GM21367 (cell line): ENCODE measurements around the gene WWTR1.
A peak's percentile ranks its signal among the peaks of the same experiment; 100 is the strongest.

ENCODE experiments used
- ATAC-seq: cut with Tn5 transposase; IDR thresholded peaks from one replicate; pipeline ENCODE4 v1.9.1; 2021; ENCODE audit not compliant: unreplicated experiment

WWTR1 gene

DNA sequence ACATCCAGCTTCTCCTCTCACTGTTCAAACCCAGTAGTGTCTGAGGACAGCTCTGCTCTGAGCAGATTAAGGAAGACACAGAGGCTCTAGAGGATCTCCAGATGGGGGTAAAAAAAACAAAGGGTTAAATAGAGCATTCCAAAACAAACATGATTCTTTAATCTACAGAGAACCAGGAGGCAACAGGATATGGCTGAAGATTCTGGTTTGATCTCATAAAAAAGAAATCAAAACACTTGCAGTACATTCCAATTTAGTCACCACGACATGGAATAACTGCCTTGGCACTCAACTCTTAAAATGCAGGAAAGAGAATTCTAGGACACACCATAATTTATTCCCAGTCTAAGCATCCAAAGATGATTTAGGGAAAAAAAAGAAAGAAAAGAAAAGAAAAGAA, 151.3 kb downstream of the WWTR1 start:
- no peak for ATAC-seq

DNA sequence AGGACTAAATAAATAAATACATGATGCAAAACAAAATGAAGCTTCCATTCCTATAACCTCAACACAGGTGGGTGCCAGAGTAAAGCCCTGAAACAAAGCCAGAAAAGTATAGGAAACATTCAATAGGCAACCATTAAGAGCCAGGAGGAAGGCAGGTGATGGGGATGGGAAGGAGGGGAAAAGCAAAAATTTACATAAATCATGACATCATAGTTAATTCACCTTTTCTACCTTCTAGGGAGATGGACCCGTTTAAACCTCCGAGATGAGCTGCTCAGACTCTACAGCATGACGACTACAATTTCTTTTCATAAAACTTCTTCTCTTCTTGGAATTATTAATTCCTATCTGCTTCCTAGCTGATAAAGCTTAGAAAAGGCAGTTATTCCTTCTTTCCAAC, 155.4 kb downstream of the WWTR1 start:
- no peak for ATAC-seq

DNA sequence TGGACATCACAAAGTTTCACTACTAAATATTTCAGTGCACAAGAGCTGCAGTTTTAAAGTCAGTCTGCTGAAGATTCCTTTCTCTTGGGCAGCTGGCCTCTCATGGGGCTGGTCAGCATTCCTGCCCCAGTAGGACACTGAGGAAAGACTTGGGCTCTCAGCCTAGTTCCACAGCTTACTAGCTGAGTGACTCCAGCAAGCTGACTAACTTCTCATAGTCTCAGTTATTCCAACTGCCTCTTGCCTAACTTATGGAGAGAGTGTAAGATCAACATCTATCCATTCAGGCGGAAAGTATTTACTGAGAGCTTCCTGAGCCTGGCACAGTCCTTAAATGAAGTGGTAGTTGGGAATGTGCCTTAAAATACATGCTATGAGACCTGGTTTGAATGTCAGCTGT, 156.3 kb downstream of the WWTR1 start:
- ATAC-seq = no peak

DNA sequence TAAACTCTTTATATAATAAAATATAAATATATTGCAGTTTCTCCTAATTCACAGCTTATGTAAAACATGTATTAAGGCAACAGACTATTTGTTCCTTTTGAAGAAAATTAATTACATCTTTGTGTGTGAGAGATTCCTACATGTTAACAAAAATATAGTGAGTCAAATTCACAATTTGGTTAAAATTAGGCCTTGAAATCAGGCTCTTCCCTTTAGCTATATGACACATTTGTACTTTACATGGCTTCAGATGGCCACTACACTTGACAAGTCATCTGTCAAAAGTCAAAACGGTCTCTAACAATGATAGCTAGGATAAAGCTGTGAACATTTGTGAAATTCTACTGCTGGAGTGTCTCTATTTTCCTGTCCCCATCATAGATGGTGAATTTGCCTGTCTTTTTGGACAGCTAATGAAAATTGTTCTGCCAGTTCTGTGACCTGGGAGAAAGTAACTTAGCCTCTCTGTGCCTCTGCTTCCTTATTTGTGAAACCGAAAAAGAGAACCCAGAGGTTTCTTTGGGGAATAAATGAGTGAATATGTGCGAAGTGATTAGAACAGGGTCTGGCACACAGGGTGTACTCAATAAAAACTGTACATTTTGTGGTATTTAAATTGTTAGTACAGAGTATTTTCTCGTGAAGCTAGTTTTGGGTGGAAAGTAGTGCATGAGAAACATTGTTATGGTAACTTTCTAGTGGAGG, 159.7 kb downstream of the WWTR1 start:
- no peak for ATAC-seq

DNA sequence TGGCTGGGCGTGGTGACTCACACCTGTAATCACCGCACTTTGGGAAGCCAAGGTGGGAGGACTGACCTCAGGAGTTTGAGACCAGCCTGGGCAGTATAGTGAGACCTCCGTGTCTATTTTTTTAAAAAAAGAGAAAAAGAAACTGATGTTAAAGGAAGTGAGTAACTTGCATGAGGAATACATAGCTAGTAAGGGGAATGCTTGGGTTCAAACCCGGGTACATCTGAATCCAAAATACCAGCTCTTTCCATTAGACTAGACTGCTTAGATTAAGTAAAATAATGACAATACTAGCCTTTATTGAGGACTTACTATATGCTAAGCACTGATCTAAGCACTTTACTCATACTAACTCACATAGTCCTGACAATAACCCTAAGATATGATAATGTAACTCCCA, 160.9 kb downstream of the WWTR1 start:
- ATAC-seq = no peak

DNA sequence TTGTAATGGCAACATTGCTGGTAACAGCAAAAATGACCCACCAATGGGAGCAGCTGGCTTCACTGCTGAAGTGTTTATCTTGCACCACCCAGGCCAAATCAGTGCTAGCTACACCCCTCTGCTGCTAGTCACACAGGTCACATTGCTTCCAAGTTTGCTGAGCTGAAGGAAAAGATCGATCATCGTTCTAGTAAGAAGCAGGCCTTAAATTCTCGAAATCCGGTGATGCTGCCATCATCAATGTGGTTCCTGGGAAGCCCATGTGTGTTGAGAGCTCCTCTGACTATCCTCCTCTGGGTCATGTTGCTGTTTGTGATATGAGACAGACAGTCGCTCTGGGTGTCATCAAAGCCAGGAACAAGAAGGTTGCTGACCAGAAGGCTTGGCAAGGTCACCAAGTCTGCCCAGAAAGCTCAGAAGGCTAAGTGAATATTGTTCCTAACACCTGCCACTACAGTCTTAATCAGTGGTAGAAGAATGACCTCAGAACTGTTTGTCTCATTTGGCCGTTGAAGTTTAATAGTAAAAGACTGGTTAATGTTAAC, 162.2 kb downstream of the WWTR1 start:
- ATAC-seq = no peak

DNA sequence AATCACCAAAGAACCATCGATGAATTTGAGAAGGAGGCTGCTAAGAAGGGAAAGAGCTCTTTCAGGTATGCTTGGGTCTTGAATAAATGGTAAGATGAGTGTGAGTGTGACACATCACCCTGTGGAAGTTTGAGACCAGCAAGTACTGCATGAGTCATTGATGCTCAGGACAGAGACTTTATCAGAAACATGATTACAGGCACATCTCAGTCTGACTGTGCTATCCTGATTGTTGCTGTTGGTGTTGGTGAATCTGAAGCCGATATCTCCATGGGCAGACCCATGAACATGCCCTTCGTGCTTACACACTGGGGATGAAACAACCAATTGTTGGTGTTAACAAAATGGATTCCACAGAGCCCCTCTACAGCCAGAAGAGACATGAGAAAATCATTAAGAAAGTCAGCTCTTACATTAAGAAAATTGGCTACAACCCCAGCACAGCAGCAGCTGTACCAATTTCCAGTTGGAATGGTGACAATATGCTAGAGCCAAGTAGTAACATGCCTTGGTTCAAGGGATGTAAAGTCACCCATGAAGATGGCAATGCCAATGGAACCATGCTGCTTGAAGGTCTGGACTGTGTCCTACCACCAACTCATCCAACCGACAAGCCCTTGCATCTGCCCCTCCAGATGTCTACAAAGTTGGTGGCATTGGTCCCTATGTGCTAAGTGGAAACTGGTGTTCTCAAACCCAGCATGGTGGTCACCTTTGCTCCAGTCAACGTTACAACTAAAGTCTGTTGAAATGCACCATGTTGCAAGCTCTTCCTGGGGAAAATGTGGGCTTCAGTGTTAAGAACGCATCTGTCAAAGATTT, 162.9 kb downstream of the WWTR1 start:
- no peak for ATAC-seq

DNA sequence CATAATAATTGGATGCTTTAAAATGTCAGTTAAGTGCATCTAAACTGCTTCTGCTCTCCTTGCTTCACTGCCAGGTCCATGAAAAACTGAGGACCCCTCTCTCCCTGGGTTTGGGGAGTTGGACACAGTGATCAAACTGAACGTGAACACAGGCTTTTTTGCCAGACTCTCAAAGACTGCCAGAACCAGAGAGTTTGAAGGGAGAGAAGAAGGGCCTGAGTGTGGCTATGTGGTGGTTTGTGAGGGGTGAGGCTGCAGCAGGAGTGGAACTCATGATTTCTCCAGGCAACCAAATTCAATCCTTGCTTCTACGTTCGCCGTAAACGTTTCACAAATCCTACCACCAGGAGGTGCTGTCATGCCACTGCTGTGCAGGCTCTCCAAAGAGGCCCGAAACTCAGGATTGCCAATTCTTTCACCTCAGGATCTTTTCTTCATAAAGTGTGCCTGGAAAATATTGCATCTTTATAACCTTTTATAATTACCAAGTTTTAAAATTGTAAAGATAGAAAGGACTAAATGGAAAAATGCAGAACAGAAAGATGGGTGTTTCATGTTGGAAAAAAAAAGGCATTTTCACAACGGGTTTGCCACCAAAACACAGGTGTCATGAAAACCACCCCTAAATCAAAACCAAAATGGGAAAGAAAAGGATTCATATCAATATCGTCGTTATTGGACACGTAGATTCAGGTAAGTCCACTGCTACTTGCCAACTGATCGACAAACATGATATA, 163.6 kb downstream of the WWTR1 start:
- ATAC-seq = no peak

DNA sequence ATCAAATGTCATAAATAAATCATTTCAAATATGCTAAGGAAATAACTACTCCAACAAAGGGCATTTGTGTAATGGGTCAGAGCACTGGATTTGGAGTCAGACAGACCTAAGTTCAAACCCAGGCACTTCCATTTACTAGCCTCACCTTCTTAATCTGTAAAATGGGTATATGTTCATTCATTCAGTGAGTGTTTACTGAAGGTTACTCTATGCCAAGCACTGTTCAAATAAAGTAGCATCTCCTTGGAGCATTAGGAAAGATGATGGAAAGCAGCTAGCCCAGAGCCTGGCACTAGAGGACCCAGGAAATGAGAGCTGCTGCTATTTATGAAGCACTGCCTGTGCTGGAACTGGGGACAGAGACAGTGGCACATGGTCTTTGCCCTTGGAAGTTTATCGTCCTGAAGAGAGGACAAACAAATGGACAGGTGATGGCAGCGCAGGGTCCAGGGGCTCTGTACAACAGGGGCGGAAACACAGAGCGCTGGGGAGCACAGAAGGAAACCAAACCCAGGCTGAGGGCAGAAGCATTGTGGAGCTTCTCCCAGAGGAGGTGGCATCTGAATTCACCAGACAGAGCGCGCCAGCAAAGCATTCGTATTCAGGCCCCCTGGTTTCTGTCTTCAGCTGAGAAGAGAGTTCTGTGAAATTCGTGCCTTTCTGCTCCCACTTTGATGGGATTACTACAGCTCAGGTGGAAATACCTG, 164.4 kb downstream of the WWTR1 start:
- ATAC-seq = no peak

DNA sequence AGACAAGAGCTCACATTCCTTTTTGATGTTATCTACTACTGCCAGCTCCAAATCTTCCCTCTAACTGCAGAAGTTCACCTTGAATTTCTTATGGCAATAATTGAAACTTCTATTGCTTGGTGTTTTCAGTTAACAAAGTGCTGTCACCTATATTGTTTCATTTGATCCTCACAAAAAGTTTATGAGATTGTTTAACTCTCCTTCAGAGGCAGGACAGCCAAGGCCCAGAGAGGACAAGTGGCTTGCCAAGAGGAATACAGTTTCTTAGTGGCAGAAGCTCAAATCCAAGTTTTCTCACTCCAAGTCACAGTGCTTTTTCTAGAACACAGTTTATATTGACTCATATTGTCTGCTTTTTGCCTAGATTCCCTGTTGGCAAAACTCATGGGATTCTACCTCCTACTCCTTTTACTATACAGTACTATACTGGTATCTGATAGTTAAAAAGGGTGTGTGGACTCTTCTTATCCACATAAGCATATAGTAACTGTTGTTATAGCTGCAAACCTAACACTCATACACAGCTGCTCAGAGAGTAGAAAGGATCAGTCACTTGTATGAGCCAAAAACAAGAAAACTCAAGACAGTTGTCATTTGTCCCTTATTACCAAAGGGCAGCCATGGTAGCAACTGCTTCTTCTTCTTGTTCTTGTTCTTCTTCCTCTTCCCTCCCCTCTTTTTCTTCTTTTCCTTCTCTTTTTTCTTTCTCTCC, 167.4 kb downstream of the WWTR1 start:
- no peak for ATAC-seq

DNA sequence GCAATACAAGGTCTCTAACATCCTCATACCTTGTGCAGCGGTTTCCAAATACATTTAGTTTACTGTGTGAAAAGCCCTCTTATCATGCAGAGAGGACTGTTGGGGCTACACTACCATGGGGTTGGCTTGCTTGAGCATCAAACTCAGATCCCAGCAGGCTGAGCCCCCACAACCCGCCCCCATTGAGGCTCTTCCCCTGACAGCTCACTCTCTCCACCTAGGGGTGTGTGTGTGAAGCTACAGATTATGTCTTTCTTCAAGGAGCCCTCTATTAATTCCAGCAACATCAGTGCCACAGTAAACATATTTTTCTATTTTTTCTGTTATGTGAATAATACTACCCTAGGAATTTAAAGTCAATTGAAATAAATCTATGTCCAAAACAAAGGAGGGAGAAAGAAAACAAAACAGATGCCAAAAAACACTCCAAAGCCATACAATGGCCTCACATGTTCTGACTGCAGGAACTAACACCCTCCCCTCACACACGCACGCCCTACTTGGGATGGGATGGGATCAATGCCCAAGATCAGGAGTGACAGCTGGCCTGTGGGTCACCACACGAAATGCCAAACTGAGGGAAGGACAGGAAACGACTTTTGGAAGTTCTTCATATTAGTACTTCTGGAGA, 168.7 kb downstream of the WWTR1 start:
- ATAC-seq = no peak

DNA sequence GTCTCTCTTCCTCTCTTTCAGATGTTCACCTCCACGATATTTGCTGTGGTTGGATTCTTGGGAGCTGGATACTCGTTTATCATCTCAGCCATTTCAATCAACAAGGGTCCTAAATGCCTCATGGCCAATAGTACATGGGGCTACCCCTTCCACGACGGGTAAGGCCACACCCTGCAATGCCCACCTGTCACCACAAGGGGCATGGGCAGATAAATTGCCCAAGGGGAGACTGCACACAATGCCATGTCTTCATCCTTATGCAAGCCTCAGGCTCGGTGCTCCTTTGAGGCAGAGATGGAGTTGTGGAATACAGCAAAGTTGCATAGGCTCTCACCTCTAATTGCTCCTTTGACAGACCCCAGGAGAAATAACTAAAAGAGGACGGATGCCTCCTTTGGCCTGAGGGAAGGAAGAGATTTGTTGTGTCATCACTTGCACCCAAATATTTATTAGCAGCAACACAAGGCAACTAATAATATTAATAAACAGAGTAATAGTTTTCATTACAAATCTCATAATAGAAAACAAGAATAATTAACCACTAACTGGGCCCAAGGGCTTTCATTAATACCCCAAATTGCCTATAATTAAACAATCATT, 170.1 kb downstream of the WWTR1 start:
- ATAC-seq = peak; percentile 68

DNA sequence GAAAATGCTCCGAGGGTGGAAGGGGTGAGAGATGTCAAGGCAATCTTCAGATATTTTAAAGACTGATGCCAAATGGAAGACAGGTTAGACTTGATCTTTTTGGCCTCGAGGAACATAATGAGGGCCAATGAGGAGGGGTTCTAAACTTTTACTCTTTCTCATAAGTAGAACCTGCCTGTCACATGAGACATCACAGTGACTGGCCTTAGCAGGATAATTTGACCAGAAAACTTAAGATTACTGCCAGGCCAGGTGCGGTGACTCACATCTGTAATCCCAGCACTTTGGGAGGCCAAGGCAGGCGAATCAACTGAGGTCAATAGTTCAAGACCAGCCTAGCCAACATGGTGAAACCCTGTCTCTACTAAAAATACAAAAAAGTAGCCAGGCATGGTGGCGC, 171.1 kb downstream of the WWTR1 start:
- no peak for ATAC-seq

DNA sequence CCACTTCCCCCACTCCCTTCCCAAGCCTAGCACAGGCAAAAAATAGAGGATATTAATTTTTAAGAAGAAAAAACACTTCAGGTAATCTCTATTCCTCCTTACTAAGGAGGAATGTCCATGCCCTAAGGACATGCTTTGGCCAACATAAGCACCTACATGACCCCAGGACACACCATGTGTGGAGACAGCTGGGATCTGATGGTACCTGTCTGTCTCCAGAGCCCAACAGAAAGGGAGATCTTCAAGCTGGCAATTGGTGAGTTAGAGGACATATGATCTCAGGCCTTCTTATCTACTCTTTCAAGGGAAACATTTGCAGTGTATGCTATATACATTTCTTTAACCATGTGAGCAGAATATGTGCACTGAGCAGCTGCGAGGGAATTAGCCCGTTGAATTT, 176.3 kb downstream of the WWTR1 start:
- no peak for ATAC-seq

DNA sequence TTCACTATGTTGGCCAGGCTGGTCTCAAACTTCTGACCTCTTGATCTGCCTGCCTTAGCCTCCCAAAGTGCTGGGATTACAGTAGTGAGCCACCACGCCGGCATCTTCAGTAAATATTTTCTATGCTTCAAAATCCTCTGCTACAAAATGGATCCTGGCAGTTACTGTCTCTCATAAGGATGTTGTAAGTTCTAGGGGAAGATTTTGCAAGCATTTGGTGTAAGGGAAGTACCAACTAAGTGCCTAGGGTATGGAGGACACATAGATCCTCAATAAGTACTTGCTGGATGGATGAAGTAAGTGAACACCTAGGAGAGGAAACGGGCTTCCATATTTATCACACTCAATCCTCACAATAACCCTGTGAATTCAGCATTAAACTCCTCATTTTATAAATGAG, 176.8 kb downstream of the WWTR1 start:
- ATAC-seq = no peak

DNA sequence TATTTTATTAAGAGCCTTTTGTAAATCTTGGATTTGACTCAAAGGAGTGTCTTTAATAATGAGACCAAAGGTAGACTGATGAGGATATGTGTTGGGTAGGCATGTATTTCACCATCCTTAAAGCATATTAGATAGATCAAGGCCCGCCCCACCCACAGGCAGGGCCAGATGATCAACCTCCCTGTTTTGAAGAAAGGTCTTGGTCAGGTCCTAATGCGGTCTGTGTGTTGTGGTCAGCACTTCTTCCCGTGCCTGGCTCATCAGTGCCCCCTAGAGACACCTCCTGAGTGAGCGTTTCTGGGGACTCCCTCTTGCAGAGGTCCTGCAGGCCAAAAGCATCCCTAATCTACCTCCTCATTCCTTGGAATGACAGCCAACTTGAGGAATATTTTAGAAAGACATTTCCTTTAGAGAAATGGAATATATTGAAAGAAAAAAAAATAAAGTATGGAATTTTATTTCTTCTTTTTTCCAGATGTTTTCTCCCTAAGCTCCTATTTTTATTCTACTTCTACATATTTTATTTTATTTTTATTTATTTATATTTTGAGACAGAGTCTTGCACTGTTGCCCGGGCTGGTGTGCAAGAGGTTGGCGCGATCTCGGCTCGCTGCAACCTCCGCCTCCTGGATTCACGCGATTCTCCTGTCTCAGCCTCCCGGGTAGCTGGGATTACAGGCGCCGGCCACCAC, 177.4 kb downstream of the WWTR1 start:
- peak; percentile 98 for ATAC-seq

DNA sequence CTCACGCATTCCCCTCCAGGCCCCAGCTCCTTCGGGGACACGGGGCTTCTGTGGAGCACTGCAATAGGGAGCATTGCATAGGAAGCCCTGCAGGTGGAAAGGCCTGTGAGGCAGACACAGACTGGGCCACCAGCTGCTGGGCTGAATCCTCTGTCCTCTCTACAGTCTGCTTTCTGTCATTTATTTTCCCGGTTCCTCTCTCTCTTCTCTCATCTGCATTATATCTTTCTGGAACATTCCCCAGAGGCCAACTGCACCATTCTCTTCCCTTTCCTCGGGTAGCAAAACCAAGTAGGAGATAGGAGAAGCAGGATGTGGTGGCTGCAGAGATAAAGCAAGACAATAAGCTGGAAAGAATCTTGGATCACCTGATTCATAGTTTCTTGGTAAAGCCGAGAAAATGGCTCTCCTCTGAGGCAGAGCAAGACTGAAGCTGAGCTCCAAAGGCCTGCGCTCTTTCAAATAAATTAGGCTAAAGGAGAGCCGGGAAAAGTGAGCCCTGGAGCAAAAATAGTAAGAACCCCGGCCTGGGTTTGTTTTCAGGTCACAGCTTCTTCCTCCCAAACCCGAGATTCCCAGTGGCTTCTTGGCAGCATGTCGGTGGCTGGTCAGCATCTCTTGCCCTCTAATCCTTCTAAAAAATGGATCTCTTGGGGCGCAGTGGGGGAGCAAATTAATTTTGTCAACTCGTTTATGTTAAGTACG, 178.1 kb downstream of the WWTR1 start:
- no peak for ATAC-seq

DNA sequence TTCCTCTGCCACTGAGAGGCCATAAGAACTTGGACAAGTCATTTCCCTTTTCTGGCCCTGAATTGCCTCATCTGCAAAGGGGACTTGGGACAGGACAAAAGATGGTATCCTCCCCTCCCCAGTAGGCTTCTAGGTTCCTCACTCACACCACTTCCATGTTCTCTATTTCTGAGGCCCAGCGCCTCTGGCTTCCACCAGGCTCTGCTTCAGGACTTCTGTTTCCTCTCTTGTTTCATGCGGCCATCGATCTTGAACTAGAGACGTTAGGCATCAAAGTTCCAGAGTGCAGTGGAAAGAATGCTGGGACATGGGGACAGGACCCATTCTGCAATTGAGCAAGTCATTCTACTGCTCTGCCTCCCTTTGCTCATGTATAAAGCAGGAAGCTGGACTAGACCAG, 181.6 kb downstream of the WWTR1 start:
- ATAC-seq = no peak
